Measurements from ENCODE around the gene SH3GL3. TPM values are rescaled to one million over a fixed set of nuclear protein-coding genes. Genes with fewer than 3 reads are reported as not detected.
A peak's percentile ranks its signal among the peaks of the same experiment; 100 is the strongest.

SH3GL3 gene
- total and polyA plus RNA-seq, 2 of the 8 experiments (the other 6 are each of a cell fraction or from before 2014, with no cell fraction given), result 14.1 to 19.1 TPM

DNA sequence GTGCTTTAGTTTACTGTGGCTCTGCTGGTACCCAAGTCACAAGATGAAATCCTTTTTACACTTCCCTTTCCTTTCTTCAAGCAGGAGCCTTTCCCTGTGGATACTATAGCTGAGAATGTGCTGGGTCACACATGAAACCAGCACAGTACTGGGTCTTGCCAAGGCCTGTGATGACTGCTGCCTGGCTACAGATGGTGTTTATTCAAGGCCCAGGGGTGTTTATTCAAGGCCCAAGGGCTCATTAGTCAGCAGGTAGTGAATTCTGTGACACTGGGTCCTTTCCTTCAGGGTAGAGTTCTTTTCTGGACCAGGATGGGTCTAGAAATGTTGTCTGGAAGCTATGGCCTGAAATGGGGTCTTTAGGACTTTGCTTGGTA lies 99.4 kb downstream of the SH3GL3 start:
- CTCF ChIA-PET (ENCODE audit: partially characterized antibody), result interaction anchor here (0.6 to 4.2 kb wide), 5 partner anchors 13 to 375 kb away, joined by 3 to 29 read pairs (median 7); partner anchors contain the start of gene SH3GL3
- Histone ChIP-seq H3K18ac (ENCODE audit: extremely low read depth, low read length) (no peak overlapping the region), H2AFZ (ENCODE audit: low read length) (no peak overlapping the region), H2BK5ac (ENCODE audit: low read depth, low read length) (no peak overlapping the region), H2AK5ac (ENCODE audit: low read depth, low read length) (no peak overlapping the region), H3K56ac (replicated peaks; ENCODE audit: insufficient read length, low read depth, low read length) (no peak overlapping the region), H3K14ac (ENCODE audit: insufficient read length) (no peak overlapping the region), H2BK20ac (ENCODE audit: low read length) (no peak overlapping the region), H3K27me3 (replicated peaks in 1 of 4; ENCODE audit: control insufficient read depth in 3 of 4, extremely low read depth in 1 of 4, insufficient read depth in 3 of 4, low read length in 3 of 4) (no peaks in the 10 kb centered on the region), H3K4me2 (ENCODE audit: insufficient read depth in 1 of 2, low read depth in 2 of 2, low read length in 2 of 2) (no peak overlapping the region), H3K23me2 (ENCODE audit: low read depth, low read length) (no peaks in the 10 kb centered on the region), H3K9ac (replicated peaks in 1 of 4; ENCODE audit: extremely low read depth in 1 of 4, low read depth in 3 of 4, low read length in 3 of 4) (no peak overlapping the region), H3K27ac (ENCODE audit: low read depth, low read length) (0 out of 2 replicates have a peak overlapping the region, but pooled peaks have one; percentile 22), H2BK15ac (ENCODE audit: low read length) (no peak overlapping the region), H4K8ac (ENCODE audit: extremely low read depth, insufficient read depth, low read length) (no peak overlapping the region), H3K23ac (ENCODE audit: insufficient read length) (no peak overlapping the region), H3K79me1 (ENCODE audit: low read depth, low read length) (no peaks in the 10 kb centered on the region), H3K79me2 (ENCODE audit: control insufficient read depth in 1 of 2, insufficient read depth in 2 of 2, low read length in 2 of 2) (peaks cover 0 to 10% of the 10 kb centered on the region in 2 experiments; a peak in 1 of 4 replicates), H4K91ac (replicated peaks; ENCODE audit: insufficient read length, low read length) (no peak overlapping the region), H3K4ac (replicated peaks; ENCODE audit: insufficient read length, low read depth, low read length) (no peak overlapping the region), H3K9me3 (ENCODE audit: insufficient read depth in 2 of 2, low read depth in 1 of 2, low read length in 1 of 2) (0 out of 4 replicates have a peak, but pooled peaks cover 0 to 6% of the 10 kb centered on the region in 2 experiments), H3K36me3 (ENCODE audit: control insufficient read depth in 2 of 4, insufficient read depth in 4 of 4, low read length in 3 of 4) (no peaks in the 10 kb centered on the region), H2BK120ac (replicated peaks; ENCODE audit: low read depth, low read length) (no peak overlapping the region), H4K20me1 (replicated peaks in 1 of 2; ENCODE audit: control insufficient read depth in 1 of 2, insufficient read depth in 2 of 2, low read length in 2 of 2) (no peaks in the 10 kb centered on the region), H2BK12ac (ENCODE audit: low read depth, low read length) (0 out of 2 replicates have a peak overlapping the region, but pooled peaks have one; percentile 28), H4K5ac (ENCODE audit: insufficient read length, low read depth, low read length) (no peak overlapping the region), H3K4me1 (replicated peaks in 1 of 4; ENCODE audit: control insufficient read depth in 3 of 4, insufficient read depth in 4 of 4, low read length in 3 of 4) (peaks cover 2 to 20% (median 9%) of the 10 kb centered on the region in 4 experiments; a peak in 6 of 7 replicates), H3K4me3 (ENCODE audit: extremely low read depth in 1 of 4, insufficient read depth in 2 of 4, low read depth in 3 of 4, low read length in 4 of 4) (no peak overlapping the region)
- TF ChIP-seq NRF1 (IDR thresholded peaks at IDR 0.05; ENCODE audit: low read depth, low read length) (no peak), PHF8 (conservative IDR thresholded peaks at IDR 0.05; ENCODE audit: low read depth, low read length) (no peak), MAX (IDR thresholded peaks at IDR 0.05) (no peak), BRCA1 (IDR thresholded peaks at IDR 0.05; ENCODE audit: low read depth, low read length) (no peak), ATF3 (IDR thresholded peaks at IDR 0.05; ENCODE audit: insufficient read depth, low read depth, low read length) (no peak)
- FAIRE-seq (no peak), DNase-seq (ENCODE audit: low read depth in 1 of 2, low spot score in 2 of 2) (no peak)
- POLR2A ChIA-PET (ENCODE audit: partially characterized antibody), result interaction anchor here (0.9 to 2.1 kb wide), 2 partner anchors 47 to 99 kb away, joined by 3 to 9 read pairs; partner anchors contain the start of gene SH3GL3

Measured in H1 (cell line).